Cardiac muscle cell (in vitro differentiated cells and primary cell): ENCODE measurements around the gene DBI. TPM values are rescaled to one million over a fixed set of nuclear protein-coding genes. Genes with fewer than 3 reads are reported as not detected.

Experiments used
- DNase-seq, 2 donors: peaks; one replicate each; pipeline versions ENCODE4 v3.0.0 to v3.0.0-alpha.2; 2010 to 2017; ENCODE audit warnings: low read depth in 1 of 2, low spot score in 1 of 2
- H3K27ac ChIP-seq: fragments of 200-600 bp; sonication (generic); 2 replicates; pipeline ENCODE4 v1.5.1; 2016
- H3K27me3 ChIP-seq: fragments of 200-600 bp; sonication (generic); 2 replicates; pipeline ENCODE4 v1.6.0; 2016; ENCODE audit warnings: control low read depth
- H3K36me3 ChIP-seq: fragments of 200-600 bp; sonication (generic); 2 replicates; pipeline ENCODE4 v1.5.1; 2016; ENCODE audit warnings: control low read depth
- H3K4me1 ChIP-seq: fragments of 200-600 bp; sonication (generic); 2 replicates; pipeline ENCODE4 v1.8.1; 2017; ENCODE audit warnings: low read depth, mild to moderate bottlenecking, mixed run types
- H3K4me3 ChIP-seq: fragments of 200-600 bp; sonication (generic); 2 replicates; pipeline ENCODE4 v1.5.1; 2016; ENCODE audit warnings: mild to moderate bottlenecking
- H3K9me3 ChIP-seq: fragments of 200-600 bp; sonication (generic); 2 replicates; pipeline ENCODE4 v1.5.1; 2017; ENCODE audit warnings: low read depth, mild to moderate bottlenecking, control low read depth
- CTCF ChIP-seq: IDR thresholded peaks from 2 replicates; pipeline ENCODE4 v1.5.1; 2012; ENCODE audit warnings: low read depth, mild to moderate bottlenecking, low read length
- polyA plus RNA-seq: library from polyadenylated mRNA; unstranded; fragments of >200 nt; fragmentation: Nextera tagmentation; extraction: Ambion mirVana; gene quantifications from 2 replicates; pipeline ENCODE4 v1.2.1, GENCODE V29; 2016
- total RNA-seq: library from RNA; depleted of rRNA; stranded (reverse); fragments of >200 nt; gene quantifications from 2 replicates; pipeline ENCODE4 v1.2.3, GENCODE V29; 2016

Gene DBI
- total RNA-seq = 158 and 205 TPM in 2 replicates
- 297 and 350 TPM in 2 replicates for polyA plus RNA-seq

GRCh38 chr2:119366649-119367471 is at the start of gene DBI, which contains the start of gene C2orf76:
TSS of gene DBI (plus strand) at chr2:119366977. CDS start at chr2:119367052, 75 bp downstream.
TSS of gene C2orf76 (minus strand) at chr2:119366834. CDS start at chr2:119339959, 26,875 bp downstream.
- TF ChIP-seq CTCF = no peak
- peak; percentile 95 to 97 for DNase-seq
- H3K4me1 ChIP-seq = peaks cover 5% of the 10 kb centered on the region
- peaks cover 21% of the 10 kb centered on the region for H3K36me3 ChIP-seq
- peak within 1 kb of the TSS; percentile 69 for H3K4me3 ChIP-seq
- no peaks in the 10 kb centered on the region for H3K9me3 ChIP-seq
- peak within 1 kb of the TSS; percentile 61 for H3K27ac ChIP-seq
- H3K27me3 ChIP-seq = no peaks in the 10 kb centered on the region

- Histone ChIP-seq H3K36me3 (no peaks in the 10 kb centered on the region), H3K27ac (no peak overlapping the region), H3K9me3 (no peaks in the 10 kb centered on the region), H3K4me3 (no peak overlapping the region), H3K27me3 (no peaks in the 10 kb centered on the region), H3K4me1 (peaks cover 12% of the 10 kb centered on the region)
- no peak for DNase-seq
- TF ChIP-seq CTCF = no peak
Measured at GRCh38 chr2:119317554-119317953, 49.2 kb upstream of the DBI start.

- peaks cover 8% of the 10 kb centered on the region for H3K4me1 ChIP-seq
- no peaks in the 10 kb centered on the region for H3K9me3 ChIP-seq
- TF ChIP-seq CTCF = no peak
- H3K27me3 ChIP-seq = no peaks in the 10 kb centered on the region
- DNase-seq = peak in 1 of 2 donors; percentile 22
- H3K36me3 ChIP-seq = no peaks in the 10 kb centered on the region
- no peak overlapping the region for H3K27ac ChIP-seq
- no peak overlapping the region for H3K4me3 ChIP-seq
Measured at GRCh38 chr2:119319593-119319992, 47.2 kb upstream of the DBI start.

GRCh38 chr2:119323459-119323858 is 43.3 kb upstream of the DBI start:
- Histone ChIP-seq H3K9me3 (no peaks in the 10 kb centered on the region), H3K4me1 (peaks cover 8% of the 10 kb centered on the region), H3K4me3 (no peak overlapping the region), H3K36me3 (no peaks in the 10 kb centered on the region), H3K27me3 (no peaks in the 10 kb centered on the region), H3K27ac (no peak overlapping the region)
- DNase-seq = no peak
- TF ChIP-seq CTCF = no peak

- H3K27me3 ChIP-seq = no peaks in the 10 kb centered on the region
- H3K9me3 ChIP-seq = no peaks in the 10 kb centered on the region
- no peak for TF ChIP-seq CTCF
- H3K4me3 ChIP-seq = no peak overlapping the region
- H3K27ac ChIP-seq = no peak overlapping the region
- H3K4me1 ChIP-seq = peaks cover 3% of the 10 kb centered on the region
- no peaks in the 10 kb centered on the region for H3K36me3 ChIP-seq
- DNase-seq = no peak
Measured at GRCh38 chr2:119324685-119325270, 42.0 kb upstream of the DBI start.
